HG03571 (cell line): ENCODE results near the gene CMC1.
"Not testable (repeated sequence)": the region's sequence is repeated elsewhere in the genome, so short reads cannot be mapped to it uniquely, and the experiment has no call there.

ENCODE experiments used
- ATAC-seq: cut with Tn5 transposase; IDR thresholded peaks from one replicate; pipeline ENCODE4 v1.9.1; 2021; ENCODE audit not compliant: unreplicated experiment

CMC1 gene

GRCh38 chr3:28243424-28244106 lies 2.1 kb downstream of the CMC1 start:
- ATAC-seq = no peak

DNA sequence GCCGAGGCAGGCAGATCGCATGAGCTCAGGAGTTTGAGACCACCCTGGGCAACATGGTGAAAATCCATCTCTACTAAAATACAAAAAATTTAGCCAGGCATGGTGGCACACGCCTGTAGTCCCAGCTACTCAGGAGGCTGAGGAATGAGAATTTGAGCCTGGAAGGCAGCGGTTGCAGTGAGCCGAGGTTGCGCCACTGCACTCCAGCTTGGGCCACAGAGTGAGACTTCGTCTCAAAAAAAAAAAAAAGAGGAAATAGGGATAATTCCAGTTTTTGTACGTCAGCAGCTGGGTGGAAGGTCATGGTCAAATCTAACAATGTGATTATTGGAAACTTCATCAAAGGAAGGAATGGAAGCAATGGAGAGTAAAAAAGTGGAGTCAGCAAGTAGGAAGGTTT lies 3.1 kb downstream of the CMC1 start:
- no peak for ATAC-seq

GRCh38 chr3:28247286-28247685 lies 5.9 kb downstream of the CMC1 start:
- no peak for ATAC-seq

- no peak for ATAC-seq
These were observed 9.6 kb downstream of the CMC1 start for GRCh38 chr3:28250999-28251398.

GRCh38 chr3:28252001-28252431 lies 10.6 kb downstream of the CMC1 start:
- ATAC-seq = no peak

- no peak for ATAC-seq
These were observed 11.8 kb downstream of the CMC1 start for GRCh38 chr3:28253040-28253715.

DNA sequence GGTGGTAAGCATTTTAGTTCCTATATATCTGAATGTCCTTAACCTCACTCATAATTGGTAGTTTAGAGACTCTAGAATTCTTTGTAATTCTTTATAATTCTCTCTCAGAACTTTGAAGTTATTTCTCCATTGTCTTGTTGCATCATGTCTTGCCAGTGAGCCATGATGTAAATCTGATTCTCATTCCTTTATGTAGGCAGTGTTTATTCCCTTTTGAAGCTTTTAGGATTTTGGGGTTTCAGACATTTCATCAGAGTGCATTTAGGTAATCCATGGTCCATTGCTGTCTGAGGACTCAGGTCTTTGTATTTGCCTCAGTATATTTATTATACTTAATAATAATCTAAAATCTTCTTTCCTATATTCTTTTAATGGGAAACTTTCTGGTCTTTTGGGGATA lies 20.6 kb downstream of the CMC1 start:
- ATAC-seq = no peak

DNA sequence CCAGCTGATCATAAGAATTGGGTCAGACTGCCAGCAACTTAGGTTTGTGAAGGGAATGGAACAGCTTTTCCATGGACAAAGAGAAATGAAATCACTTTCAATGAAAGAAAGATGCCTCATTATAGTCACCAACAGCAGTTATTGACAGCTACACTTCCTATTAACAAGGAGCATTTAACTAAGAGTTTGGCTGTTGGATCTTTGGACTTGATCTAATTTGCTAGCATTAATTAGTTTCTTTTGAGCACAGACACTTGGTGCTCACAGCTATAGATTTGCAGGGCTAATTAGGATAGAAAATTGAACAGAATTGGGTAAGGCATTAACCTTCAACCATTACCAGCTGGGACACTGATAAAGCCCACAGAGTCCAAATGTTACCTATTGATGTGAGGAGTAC lies 24.2 kb downstream of the CMC1 start:
- no peak for ATAC-seq

DNA sequence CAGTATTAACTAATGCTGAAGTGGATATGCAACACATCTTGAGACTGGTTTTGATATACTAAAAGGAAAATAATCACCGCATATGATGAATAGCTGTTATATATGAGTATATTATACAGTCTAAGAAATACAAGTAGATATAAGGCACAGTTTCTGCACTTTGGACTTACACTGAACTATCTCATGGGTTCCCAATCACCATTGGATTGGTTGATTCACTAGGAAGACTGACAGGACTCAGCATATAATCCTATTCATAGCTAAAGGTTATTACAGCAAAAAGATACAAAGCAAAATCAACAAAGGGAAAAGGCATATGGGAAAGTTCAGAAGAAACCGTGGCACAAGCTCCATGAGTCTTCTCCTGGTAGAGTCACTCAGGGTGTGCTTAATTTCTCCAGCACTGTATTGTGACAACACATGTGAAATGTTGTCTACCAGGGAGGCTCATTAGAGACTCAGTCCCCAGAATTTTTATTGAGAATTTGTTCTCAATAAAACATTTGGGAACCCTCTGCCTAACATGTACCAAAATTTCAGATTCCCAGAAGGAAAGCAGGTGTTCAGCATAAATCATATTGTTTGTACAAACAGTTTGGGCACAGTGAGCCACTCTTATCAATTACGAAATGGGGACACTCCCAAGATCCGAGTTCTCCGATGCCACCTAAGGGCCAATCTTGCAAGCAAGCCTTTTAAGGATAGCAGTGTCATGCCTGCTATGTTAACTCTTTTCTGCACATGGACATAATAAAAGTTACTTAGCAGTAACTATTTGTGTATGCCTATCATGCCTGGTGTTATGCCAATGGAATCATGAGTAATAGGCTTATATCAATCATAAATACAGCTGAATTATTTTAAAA lies 26.8 kb downstream of the CMC1 start:
- ATAC-seq = no peak

DNA sequence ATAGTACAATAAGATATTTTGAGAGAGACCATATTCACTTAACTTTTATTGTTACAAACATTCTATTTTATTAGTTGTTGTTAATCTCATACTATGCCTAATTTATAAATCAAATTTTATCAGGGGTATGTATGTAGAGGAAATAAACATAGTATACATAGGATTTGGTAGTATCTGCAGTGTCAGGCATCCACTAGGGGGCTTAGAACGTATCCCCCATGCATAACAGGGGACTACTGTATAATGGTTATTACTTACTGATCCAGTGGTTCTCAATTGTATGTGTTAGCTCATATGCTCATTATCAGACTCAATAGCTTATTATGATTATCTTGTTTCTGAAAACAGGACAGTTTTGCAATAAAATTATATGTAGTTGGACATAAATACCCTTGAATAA lies 27.6 kb downstream of the CMC1 start:
- ATAC-seq = no peak

GRCh38 chr3:28269884-28270283 lies 28.5 kb downstream of the CMC1 start:
- ATAC-seq = not testable (repeated sequence)

- no peak for ATAC-seq
These were observed 32.4 kb downstream of the CMC1 start for GRCh38 chr3:28273837-28274236.

- no peak for ATAC-seq
These were observed 37.5 kb downstream of the CMC1 start for GRCh38 chr3:28278918-28279317.

DNA sequence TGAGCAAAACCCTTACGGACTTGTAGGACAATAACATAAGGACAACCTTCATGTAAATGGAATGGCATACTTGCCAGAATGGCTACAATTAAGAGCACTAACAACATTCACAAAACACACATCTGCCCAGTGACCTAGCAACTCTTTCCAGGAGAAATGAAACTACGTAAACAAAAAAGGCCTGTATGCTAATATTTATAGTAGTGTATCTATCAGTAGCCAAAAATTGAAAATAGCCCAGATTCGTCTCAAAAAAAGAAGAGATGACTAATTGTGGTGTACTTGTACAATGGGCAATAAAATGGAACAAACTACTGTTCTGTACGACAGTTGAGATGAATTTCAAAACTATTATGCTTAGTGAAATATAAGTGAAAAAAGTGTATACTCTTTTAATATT lies 38.4 kb downstream of the CMC1 start:
- ATAC-seq = no peak

GRCh38 chr3:28280781-28281180 lies 39.4 kb downstream of the CMC1 start:
- ATAC-seq = no peak

DNA sequence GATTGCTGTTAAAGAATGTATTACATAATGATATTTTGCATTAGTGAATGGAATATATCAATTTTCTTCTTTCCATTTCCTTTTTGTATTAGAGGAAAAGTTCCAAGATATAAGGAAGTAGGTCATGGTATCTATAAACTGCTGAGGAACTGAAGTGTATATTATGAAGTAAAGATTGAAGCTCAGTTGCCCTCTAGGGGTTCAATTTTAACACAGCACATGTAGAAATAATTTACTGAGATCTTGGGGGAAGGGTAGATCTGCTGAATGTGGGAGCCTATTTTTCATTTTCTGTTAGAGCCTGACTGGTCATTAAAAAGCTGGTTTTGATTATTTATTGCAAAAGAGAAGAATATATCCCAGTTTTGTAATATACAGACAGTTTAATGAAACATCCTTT lies 45.2 kb downstream of the CMC1 start:
- peak; percentile 77 for ATAC-seq

GRCh38 chr3:28287046-28287445 lies 45.6 kb downstream of the CMC1 start:
- no peak for ATAC-seq

DNA sequence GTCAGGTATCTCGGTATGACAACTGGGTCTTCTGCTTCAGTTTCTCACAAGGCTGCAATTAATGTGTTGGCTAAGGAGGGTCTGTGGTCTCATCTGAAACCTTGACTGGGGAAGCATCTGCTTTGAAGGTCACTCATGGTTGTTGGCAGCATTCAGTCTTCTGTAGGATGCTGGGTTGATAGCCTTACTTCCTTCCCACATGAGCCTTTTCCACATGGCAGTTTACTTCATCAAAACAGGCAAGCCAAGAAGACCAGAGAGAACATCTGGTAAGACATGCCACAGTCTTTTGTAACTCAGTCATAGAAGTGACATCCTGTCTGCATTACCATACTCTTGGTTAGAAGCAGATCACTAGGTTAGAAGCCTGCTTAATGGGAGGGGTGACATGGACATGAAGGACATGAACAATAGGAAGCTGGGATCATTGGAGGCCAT lies 49.5 kb downstream of the CMC1 start:
- ATAC-seq = no peak

GRCh38 chr3:28291577-28291976 lies 50.2 kb downstream of the CMC1 start:
- no peak for ATAC-seq

GRCh38 chr3:28292622-28293021 lies 51.2 kb downstream of the CMC1 start:
- no peak for ATAC-seq

DNA sequence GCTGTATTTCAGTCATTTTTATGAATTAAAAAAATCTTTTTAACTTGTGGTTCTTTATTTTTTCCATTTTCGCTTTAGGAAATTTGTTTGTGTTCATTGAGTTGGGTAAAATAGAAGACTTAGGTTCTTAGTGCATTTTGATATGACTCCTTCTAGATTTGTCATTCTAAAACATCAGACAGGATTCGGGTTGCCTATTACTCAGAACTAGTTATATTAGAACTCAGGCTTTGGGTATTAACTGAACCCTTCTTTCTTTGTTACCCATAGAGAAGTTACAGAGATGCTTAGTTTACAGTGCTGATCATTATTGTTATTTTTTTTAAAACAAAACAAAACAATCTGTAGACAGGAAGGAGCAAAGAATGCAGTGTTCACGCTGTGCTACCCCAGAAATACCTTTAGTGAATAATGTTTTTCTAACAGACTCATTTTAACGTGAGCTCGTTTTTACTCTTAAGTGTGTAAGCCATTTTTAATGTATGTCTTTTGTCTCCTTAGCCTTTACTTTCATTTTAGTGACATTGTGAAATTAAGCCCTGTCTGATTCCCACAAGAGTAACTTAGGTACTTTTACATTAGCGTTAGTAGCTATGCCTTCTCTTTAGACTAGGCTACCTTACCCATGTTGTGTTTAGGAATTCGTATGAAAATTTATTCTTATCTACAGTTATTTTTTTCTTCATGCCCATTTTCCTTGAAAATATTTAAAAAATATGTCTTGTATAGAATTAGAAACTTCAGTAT lies 53.4 kb downstream of the CMC1 start:
- ATAC-seq = no peak
